ENCODE measurements around the gene DLGAP4.

Gene DLGAP4

DNA sequence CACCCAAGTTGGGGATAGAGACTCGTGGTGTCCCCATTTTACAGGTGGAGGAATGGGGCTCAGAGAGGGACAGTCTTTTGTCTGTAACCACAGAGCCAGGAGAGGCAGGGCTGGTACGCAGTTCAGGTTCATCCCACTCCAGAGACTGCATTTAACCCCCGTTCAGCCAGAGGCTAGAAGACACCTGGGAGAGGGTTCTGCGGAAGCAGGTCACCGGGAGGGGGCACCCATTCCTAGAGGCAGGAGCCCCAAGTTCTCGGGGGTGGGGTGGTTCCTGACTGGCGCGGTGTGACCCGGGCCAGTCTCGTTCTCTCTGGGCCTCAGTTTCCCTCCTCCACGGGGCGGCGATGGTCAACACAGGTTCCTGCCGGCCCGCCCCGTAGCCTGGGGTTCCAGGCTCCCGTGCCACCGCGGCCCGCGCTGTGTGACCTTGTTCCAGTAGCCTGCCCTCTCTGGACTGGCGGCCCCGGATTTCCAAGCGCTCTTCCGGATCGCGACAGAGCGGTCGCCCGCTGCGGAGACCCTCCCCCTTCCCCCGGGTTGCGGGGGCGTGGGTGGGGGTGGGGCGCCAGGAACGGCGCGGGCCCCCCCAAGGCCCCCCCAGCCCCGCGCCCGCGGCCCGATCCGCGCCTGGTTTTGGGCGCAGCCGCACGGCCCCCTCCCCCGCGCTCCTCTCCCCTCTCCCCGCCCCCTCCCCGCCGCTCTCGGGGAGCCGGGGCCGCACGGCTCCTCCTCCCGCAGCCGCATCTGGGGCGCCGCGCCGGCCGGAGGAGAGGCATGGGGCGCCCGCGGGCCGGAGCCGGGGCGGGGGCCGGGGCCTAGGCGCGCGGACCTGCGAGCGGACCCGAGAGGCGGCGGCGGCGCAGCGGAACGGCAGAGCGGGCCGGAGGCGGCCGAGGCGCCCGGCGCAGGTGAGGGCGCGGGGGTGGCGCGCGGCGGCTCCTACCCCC, at the start of gene DLGAP4:
TSS of gene DLGAP4 (plus strand) at position 738 of the 950 bp plus-strand sequence. CDS start 125,379 bp downstream, outside the sequence.
- DNase-seq (ENCODE audit: low spot score): no peak

GRCh38 chr20:36259177-36260061, 46.7 kb upstream of the DLGAP4 start:
- no peak for DNase-seq (ENCODE audit: low spot score)

DNA sequence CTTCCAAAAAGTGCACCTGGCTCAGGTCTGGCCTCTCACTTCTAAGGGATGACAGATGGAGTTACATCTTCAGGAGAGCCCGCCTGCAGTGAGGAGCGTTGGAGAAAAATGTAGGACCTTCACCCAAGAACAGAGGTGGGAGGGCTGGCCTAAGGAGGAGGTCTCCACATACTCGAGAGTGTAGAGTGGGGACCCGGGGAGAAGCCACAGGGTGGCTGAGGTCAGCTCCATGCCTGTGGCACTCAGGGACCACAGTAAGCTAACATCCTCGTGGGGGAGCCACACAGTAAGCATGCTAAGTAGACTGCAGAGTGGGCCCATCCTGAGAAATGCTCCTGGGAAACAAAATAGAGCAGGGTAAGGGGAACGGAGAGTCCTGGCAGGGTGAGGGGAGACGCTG, 45.8 kb upstream of the DLGAP4 start:
- no peak for DNase-seq (ENCODE audit: low spot score)

GRCh38 chr20:36261389-36262105, 44.6 kb upstream of the DLGAP4 start:
- DNase-seq (ENCODE audit: low spot score): no peak

DNA sequence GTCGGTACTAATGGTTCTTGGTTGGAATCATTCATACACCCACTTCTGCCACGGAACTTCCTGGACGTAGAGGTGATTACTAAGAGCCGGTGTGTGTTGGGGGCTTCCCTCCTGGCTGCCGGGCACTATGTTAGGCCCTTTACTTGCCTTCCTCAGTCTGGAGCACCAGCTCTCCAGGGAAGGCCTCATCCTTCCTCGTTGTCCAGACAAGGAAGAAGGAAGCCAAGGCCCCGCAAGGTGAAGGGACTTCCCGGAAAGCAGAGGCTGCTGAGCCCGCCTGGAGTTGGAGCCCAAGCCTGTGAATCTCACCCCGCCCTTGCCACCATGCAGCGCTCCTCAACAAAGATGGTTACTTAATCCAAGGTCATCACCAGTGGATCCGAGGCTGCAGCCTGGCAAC, 43.7 kb upstream of the DLGAP4 start:
- no peak for DNase-seq (ENCODE audit: low spot score)

- no peak for DNase-seq (ENCODE audit: low spot score)
Measured at GRCh38 chr20:36264426-36265246, 41.5 kb upstream of the DLGAP4 start.

- DNase-seq (ENCODE audit: low spot score): no peak
Measured at GRCh38 chr20:36266189-36266588, 40.0 kb upstream of the DLGAP4 start.

GRCh38 chr20:36267605-36268381, 38.3 kb upstream of the DLGAP4 start:
- no peak for DNase-seq (ENCODE audit: low spot score)

- DNase-seq (ENCODE audit: low spot score): no peak
Measured at GRCh38 chr20:36268440-36269342, 37.4 kb upstream of the DLGAP4 start.

- DNase-seq (ENCODE audit: low spot score): no peak
Measured at GRCh38 chr20:36269507-36269906, 36.6 kb upstream of the DLGAP4 start.

GRCh38 chr20:36270744-36271638, 35.1 kb upstream of the DLGAP4 start:
- DNase-seq (ENCODE audit: low spot score): no peak

- DNase-seq (ENCODE audit: low spot score): no peak
Measured at GRCh38 chr20:36271639-36272546, 34.2 kb upstream of the DLGAP4 start.

- no peak for DNase-seq (ENCODE audit: low spot score)
Measured at GRCh38 chr20:36272547-36273220, 33.5 kb upstream of the DLGAP4 start.

- peak; percentile 7 for DNase-seq (ENCODE audit: low spot score)
Measured at GRCh38 chr20:36273414-36274180, 32.5 kb upstream of the DLGAP4 start.

- no peak for DNase-seq (ENCODE audit: low spot score)
Measured at GRCh38 chr20:36274181-36274841, 31.8 kb upstream of the DLGAP4 start.
